T47D (cell line): Measurements from ENCODE around the gene VAV3.
A peak's percentile ranks its signal among the peaks of the same experiment; 100 is the strongest.

Experiments
- DNase-seq, 2 experiments: peaks; one replicate each; pipeline versions ENCODE4 v3.0.0 to v3.0.0-alpha.2; 2011 to 2012; ENCODE audit warnings: low read depth in 1 of 2, low spot score in 1 of 2
- JUND ChIP-seq: IDR thresholded peaks from 2 replicates; pipeline ENCODE4 v1.6.1; 2012; ENCODE audit warnings: low read depth
- in situ Hi-C: cut with HindIII; loops from 2 replicates; pipeline ENCODE4 v1.10.0; 2016; ENCODE audit warnings: low sequenced_read_pairs, low pct_unique_long_range_greater_than_20kb

The VAV3 gene

DNA sequence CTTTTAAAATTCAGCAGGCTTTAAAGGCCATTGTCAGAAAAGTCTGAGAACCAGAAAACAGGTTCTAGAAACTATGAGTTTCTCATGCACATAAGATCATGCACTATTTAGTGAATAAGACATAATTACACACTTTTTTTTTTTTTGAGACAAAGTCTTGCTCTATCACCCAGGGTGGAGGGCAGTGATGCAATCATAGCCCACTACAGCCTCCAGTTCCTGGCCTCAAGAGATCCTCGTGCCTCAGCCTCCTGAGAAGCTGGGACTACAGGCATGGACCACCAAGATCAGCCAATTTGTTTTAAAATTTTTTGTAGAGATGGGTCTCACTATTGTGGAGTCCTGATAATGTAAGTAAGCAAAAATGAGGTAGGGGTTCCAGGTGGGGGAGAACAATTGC lies 134.9 kb downstream of the VAV3 start:
- TF ChIP-seq JUND, result no peak
- in situ Hi-C loops, result no loop called here
- no peak for DNase-seq

DNA sequence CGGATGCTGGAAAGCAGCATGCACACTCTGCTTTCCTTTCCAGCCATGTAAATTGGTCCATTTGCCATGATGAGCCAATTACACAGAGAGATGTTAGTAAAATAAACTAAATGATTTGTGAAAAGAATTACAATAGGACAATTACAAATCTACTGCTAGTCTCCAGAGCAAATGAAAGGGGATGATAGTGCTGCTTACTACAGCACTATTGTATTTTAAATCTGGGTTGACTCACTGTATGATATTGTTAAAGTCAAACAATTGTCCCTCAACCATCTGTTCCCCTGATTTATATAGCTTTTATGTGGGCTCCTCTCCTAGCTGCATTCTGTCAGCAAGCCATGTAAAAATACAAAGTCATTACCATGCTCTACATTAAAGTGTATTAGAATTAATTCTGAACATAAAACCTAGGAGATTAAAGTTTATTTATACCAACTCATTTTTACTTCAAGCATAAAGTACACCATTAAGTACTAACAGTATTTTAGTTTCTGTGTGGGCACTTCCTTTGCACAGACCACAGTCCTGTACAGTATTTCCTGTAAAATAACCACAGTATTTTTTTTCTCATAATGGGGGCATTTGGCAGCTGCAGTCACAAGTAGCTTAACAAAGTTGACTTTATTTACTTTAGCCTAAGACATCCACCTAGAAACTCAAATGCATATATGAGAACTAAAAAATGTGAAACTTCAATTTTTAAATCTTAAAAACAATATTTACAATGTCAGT lies 135.8 kb downstream of the VAV3 start:
- DNase-seq, result no peak
- in situ Hi-C loops, result no loop called here
- no peak for TF ChIP-seq JUND

DNA sequence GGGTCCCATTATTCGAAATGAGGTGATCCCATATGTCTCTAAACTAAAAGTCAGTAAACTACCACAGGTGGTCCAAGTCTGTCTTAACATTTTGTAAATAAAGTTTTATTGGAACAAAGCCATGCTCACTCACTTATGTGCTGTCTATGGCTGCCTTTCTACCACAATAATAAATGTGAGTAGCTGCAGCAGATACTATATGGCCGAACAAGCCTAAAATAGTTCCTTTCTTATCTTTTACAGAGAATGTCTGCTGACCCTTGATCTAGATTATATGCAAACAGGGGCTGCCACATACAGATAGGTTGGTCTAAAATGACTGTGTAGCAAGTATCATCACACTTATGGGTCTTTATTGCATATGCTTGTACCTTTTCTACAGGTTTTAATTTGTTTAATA lies 140.0 kb downstream of the VAV3 start:
- in situ Hi-C loops, result no loop called here
- DNase-seq, result no peak

DNA sequence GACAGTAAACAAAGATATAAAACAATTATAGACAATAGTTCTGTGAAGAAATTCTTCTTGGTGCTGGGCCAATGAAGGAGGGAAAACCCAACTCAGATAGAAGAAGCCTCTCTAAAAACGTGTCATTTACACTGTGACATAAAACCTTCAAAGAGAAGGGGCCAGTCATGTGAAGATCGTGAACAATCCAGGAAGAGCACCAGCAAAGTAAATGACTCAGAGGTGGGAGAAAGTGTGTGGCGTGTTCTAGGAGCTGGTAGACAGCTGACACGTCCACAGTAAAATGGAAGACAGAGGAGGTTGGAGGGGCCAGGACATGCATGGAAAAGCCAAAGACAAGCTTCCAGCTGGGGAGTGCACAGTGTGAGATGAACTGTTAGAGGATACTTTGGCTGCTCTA lies 143.6 kb downstream of the VAV3 start:
- TF ChIP-seq JUND, result no peak
- no peak for DNase-seq

More for the DNA sequence above, 140.0 kb downstream of the VAV3 start:
- TF ChIP-seq JUND, result no peak

DNA sequence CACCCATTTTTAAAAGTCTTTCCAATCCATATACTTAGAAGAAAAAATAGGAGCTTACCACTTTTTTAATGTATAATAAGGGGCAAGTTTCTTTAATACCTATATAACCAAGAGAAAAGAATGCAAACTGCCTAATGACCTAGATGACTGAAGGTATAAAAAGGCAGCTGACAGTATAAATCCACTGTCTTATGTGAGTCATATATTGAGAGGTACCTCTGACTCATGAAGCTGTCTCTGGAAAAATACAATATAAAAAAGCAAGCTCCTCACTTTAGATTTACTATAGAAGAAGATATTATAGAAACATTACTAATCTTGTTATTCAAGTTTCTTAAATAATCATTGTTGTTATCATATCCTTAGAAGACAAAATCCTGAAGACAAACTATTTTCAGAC lies 144.2 kb downstream of the VAV3 start:
- no peak for TF ChIP-seq JUND
- no peak for DNase-seq
- in situ Hi-C loops, result no loop called here

More for the DNA sequence above, 143.6 kb downstream of the VAV3 start:
- in situ Hi-C loops, result no loop called here

DNA sequence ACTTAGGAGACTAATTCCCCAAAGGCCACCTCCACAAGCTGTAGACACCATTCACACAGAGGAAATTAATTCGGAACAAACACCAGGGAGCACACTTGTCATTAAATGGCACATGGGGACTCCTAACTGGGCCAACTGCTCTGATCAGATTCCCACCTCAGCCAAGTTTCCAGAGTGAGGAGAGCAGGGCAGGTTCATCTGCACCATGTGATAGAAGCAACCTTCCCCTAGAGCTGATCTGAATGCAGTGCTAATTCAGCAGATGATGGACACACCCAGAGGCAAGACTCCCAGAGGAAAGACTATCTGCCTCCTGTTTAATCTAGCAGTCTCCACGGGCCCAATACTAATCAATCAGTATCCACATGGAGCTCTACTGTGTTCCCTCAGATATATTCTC lies 147.0 kb downstream of the VAV3 start:
- TF ChIP-seq JUND, result no peak
- peak in 1 of 2 experiments; percentile 9 for DNase-seq
- in situ Hi-C loops, result no loop called here

DNA sequence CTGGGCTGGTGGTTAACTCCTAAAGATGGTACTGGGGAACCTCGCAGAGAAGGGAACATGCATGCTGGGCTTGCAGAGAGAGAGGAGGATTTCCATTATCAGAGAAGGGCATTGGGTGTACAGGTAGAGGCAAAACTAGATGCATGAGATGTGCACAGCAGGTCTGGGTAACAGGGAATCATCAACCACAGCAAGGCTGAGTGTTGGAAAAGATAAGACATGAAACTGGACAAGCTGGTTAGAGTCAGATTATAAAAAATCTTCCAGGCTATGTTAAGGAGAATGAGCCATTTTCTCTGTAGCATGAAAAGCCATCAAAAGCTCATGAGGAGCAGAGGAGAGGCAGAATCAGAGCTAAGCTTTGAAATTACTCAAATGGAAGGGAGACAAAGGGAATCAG lies 147.8 kb downstream of the VAV3 start:
- no peak for DNase-seq
- TF ChIP-seq JUND, result no peak
- in situ Hi-C loops, result no loop called here

DNA sequence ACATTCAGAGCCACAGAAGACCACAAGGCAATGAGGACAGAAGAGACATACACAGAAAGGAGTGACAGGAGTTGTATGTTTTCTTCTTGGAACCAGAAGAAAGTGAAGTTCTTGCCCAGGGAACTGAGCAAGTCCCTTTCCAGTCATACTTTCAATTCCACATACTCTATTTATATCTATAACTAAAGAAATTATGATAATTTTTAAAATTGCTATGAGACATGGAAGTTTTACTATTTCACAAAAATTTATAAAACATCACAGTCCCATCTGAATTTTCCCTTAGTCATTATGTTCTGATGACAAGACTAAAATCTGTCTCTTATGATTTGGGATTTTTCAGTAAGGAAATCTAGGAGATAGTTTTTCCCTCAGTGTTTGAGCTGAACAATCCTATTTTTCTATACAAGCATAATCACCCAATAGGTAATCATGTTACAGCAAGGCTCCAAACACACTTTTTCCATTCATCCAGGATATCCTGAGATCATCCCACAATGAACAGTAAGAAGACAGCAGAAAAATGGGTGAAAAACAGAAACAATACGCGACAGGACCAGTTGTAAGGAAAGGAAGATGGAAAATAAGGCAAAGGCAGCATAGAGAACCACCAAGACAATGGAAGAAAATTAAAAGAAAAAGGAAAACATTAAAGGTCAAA lies 154.6 kb downstream of the VAV3 start:
- DNase-seq, result no peak
- in situ Hi-C loops, result no loop called here
- TF ChIP-seq JUND, result no peak

DNA sequence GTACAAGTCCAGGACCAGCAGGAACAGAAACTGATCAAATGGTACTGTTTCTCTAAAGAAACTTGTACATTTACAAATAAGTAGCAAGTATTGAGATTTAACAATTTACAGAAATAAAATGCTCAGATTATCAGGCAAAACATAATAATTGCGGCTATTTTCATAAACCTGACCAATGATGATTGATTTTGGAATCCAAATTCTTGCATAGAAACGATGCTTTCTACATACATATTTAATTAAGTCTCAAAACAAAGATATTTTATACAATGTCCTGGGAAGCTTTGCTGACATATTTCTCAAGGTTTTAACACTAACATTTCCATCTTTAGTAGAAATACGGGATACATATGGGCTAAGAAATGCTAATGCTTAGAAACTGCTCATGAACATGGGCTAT lies 157.1 kb downstream of the VAV3 start:
- in situ Hi-C loops, result no loop called here
- no peak for TF ChIP-seq JUND
- no peak for DNase-seq

DNA sequence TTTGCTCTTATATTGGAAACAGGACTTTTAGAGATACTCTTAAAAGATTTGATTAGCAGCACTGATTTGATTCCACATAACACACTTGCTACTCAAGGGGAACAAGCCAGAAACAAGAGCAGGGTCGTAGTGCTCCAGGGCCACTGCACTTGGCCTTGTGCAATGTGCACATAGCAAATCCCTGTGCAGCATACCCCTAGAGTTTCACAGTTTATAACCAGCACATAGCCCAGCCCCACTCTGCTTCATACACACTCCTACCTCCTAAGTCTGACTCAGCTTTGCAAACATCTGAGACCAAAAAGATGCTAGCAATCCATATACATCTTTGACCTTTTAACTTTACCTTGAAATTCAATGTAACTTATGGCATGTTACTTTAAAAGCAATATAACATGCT lies 157.6 kb downstream of the VAV3 start:
- in situ Hi-C loops, result no loop called here
- TF ChIP-seq JUND, result no peak
- no peak for DNase-seq

DNA sequence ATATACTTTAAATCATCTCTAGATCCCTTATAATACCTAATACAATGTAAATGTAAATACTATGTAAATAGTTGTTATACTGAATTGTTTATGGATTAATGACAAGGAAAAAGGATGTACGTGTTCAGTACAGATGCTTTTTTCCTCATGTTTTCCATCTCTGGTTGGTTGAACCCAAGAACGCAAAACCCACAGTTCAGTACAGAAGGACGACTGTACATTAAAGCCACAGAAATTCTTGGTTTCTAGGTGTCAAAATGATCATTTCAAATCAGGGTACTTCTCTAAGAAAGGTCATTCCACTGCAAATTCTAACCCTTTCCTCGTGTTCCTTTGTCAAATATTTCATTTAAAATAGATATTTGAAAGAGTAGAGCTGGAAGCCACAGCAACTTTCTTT lies 158.1 kb downstream of the VAV3 start:
- in situ Hi-C loops, result no loop called here
- DNase-seq, result no peak
- no peak for TF ChIP-seq JUND

DNA sequence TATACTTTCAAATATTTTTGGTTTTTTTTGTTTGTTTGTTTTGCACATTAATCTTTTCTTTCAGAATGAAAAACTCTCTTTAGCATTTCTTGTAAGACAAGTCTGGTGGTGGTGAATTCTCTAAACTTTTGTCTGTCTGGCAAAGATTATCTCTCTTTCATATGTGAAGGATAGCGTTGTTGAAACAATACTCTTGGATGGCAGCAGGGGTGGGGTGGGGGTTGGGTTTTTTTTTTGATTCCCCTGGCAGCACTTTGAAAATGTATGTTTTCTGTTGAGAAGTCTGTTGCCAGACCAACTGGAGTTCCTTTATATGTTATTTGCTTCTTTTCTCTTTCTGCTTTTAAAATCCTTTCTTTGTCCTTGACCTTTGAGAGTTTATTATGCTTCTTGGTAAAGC lies 160.2 kb downstream of the VAV3 start:
- DNase-seq, result no peak
- TF ChIP-seq JUND, result no peak
- in situ Hi-C loops, result no loop called here

DNA sequence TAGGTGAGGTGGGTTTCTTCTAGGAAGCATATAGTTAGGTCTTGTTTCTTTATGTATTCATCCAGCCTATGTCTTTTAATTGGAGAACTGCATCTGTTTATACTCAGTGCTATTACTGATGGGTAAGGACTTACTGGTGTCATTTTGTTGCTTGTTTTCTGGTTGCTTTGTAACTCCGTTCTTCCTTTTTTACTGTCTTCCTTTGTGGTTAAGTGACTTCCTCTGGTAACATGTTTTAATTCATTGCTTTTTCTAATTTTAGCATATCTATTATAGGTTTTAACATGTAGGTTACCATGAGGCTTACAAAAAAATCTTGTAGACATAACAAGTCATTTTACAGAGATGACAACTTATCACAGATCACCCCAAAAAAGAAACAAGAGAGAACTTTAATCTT lies 160.8 kb downstream of the VAV3 start:
- no peak for TF ChIP-seq JUND
- no peak for DNase-seq
- in situ Hi-C loops, result no loop called here

DNA sequence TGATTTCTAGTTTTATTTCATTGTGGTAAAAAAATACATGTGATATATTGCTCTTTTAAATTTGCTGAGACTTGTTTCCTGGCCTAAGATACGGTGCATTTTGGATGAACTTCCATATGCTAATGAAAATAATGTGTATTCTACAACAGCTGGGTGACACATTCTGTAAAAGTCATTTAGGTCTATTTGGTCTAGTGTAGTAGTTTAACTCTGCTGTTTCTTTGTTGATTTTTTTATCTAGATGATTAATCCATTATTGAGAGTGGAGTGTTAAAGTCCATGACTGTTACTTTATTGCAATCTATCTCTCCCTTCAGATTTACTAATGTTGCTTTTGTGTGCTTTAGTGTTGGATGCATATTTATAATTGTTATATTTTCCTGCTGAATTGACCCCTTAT lies 161.4 kb downstream of the VAV3 start:
- no peak for TF ChIP-seq JUND
- in situ Hi-C loops, result no loop called here
- no peak for DNase-seq
